Measurements from ENCODE around the gene CEP72.

CEP72 gene

DNA sequence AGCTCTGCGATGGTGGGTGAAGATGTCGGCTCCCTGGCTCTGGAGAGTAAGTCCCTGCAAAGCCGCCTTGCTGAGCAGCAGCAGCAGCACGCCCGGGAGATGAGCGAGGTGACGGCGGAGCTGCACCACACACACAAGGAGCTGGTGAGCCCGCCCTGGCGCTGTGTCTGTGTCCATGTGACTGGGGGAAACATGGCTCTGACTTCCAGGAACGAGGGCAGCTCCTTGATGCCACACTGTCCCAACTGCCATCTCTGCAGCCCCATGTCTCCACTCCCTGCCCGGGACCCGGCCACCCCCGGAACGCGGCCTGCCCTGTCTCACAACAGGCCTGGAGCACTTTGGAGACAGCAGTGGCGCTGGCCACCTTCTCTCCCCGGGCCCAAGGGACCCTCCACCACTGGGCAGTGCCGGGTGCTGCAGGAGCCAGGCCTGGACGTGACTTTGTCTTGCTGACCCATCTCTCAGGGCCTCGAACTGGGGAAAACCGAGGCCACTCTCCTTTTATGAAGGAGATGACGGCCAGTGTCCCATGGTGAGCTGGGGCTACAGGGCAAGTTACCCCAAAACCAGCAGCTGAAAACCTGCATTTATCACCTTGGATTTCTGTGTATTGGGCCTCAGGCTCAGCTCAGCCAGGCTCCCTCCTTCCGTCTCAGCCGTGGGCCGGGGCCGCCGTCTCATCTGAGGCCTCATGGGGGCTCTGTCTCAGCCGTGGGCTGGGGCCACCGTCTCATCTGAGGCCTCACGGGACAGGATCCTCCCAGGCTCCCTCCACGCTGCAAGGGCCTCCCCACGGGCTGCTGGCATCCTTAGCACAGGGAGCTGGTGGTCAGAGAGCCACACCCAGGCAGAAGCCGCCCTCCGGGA is 28.6 kb downstream of the CEP72 start:
- DNase-seq: no peak

- no peak for DNase-seq
Measured at GRCh38 chr5:641331-641765, 29.2 kb downstream of the CEP72 start.

DNA sequence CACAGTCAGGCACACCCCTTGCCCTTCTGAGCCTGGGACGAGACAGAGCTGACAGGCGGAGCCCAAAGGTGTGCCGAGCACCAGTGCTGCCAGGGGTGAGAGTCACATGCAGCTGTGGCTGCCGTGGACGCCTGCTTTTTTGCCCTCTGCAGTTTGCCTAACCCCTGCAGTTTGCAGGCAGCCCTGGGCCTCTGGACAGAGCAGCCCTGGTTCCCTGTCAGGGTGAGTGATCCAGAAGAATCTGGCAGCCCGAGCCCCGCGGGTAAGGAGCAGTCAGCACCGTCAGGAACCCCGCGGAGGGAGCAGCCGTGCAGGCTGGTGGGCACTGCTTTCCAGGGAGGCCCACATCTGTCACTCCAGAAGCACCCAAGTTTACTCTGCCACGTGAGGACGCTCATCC is 30.3 kb downstream of the CEP72 start:
- DNase-seq: no peak

DNA sequence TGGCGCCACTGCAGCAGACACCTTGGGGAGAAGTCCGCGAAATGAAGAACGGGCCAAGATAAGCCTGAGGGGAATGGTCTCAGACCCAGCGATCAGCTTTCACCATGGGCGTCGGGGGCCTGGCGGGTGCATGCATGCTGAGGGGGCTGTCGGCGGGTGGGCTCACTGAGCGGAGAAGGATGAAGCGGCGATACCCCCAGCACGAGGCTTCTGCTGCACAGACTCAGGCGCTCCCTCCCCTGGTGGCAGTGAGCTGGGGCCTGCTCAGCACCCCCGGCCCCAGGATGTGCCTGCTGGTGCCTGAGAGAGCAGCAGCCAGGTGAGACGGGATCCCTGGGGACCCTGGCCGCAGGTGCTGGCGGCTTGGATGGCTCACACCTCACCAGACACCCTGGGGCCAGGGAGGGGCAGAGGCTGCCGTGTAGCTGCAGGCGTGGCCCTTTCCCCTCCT is 31.2 kb downstream of the CEP72 start:
- DNase-seq: peak; percentile 75

DNA sequence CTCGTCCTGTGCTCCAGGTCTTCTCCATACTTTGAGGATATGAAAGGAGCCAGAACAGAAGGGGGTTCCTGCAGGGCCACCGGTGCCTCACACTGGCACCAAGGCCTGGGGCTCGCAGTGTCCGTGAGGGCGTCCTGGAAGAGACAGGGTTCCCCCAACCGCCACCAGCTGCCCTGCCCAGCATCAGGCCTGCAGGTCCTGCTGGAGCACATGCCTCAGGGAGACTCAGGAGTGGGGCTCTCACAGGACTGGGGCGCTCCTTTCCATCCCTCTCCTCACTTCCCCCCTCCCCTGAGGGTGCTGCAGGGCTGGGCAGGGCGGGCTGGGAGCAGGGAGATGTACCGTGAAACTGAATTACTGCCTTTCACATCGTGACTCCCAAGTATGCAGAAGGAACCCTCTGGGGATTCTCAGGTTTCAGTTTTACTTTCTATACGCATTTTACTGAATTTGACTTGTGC is 31.7 kb downstream of the CEP72 start:
- peak; percentile 40 for DNase-seq

GRCh38 chr5:644509-644908 is 32.4 kb downstream of the CEP72 start:
- DNase-seq: no peak

GRCh38 chr5:644971-645370 is 32.8 kb downstream of the CEP72 start:
- DNase-seq: no peak

- no peak for DNase-seq
Measured at GRCh38 chr5:645421-645820, 33.3 kb downstream of the CEP72 start.

DNA sequence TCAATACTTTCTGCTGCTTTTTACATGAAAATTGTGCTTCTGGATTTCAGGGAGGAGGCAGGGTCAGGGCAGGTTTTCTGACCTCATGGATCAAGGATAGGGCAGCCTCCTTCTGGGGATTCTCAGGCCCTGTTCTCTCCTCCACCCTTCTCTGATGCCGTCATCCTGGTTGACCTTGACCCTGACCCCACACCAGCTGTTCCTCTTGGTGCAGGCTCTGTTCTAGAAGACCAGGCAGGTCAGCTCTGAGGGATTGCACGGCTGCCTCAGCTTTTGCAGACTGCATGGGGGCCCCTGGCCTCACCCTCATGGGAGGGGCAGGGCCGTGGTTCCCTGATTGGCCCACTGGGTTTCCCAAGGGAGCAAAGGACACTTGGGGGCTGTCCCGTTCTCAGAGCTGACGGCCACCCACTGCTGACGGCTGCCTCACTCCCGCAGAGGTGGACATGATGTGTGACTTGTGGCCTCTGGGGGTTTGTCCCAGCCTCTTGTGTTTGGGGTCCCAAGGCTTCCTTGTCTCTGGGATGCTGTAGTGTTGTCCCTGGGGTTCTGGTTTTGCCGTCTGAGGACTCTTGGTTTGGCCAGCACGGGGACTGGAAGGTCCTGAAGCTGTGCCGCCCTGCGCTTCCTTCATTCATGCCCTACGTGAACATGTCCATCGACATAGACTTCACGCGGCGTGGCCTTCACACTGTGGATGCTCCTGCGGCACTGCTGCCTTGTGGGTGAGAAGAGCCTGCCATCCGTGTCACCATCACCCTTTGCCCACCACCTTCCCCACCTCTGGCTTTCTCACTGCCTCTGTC is 34.5 kb downstream of the CEP72 start:
- DNase-seq: no peak

DNA sequence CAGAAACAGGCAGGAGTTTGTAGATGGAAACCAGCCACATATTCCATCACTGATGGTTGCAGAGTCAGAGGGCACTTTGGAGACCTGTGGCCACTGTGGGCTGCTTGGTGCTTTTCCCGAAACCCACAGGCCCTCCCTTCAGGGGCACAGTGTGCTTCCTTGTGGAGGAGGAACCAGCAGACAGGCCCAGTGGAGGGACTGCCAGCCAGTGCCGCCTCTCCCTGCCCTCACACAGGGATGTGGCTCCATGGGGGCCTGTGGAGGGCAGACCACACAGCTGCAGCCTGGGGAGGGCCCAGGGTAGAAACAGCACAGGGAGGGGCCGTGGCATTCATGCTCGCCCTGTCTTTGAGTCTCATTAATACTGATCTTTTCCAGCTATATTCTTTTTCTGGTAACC is 35.2 kb downstream of the CEP72 start:
- DNase-seq: no peak

DNA sequence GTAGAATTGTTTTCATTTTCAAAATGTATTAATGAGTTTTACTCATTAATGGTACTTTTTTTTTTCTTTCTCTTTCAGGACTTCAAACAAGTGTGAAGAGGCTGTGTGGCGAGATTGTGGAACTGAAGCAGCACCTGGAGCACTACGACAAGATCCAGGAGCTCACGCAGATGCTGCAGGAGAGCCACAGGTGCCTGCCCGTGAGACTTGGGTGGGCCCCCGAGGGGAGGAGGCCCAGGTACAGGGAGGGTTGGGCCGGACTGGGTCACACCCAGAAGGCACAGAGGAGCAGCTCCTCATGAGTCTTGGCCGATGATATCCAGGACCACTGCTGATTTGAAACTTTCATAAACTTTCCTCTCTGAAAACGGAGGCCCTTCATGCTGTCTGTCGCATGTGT is 35.6 kb downstream of the CEP72 start:
- DNase-seq: no peak

DNA sequence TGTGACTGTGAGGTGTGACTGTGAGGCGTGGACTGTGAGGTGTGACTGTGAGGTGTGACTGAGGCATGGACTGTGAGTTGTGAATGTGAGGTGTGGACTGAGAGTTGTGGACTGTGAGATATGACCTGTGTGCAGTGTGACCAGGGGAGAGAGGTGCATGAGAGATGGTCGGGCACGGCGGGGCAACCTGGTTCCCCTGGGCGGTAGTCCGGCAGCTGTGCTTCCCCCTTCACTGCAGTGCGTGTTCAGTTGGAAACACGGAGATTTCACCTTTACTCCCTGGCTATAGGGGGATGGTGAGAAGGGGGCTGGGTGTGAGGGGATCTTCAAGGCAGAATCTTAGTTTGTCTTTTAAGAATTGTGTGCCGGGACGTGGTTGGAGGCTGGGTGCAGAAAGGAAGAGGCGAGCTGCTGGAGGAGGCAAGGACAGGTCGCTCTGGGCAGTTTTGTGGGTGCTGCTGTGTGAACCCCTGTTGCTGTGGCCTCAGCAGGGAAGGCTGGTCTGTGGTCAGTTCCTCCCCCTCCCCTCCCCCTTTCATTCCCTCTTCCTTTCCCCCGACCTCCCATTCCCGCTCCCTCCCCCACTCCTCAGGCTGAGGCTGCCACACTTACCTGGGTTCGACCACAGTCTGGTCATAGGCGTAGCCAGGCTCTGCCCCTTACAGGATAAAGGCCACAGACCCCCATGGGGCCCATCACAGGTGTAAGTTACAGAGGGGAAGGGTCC is 39.3 kb downstream of the CEP72 start:
- DNase-seq: no peak

DNA sequence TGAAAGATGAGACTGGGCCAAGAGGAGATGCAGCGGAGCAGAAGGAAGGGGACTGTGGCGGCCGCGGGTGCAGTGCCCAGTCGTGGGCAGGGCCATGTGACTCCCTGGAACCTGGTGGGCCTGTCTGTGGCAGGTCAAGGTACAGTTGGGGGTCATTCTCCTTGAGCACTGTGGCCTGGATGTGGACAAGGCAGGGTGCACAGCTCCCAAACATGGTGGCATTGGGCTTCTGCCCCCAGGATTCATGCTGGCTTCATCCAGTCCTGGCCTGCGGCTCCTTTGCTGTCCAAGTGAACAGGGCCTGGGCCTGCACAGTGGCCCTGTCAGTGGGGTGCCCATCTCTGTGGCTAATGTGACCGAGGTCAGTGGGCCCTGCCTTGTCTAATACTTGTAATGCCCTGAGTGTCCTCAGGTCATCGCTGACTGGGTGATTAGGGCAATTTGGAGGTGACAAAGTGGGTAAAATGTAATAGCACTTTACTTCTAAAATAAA is 39.9 kb downstream of the CEP72 start:
- no peak for DNase-seq

- no peak for DNase-seq
Measured at GRCh38 chr5:652773-653350, 40.7 kb downstream of the CEP72 start.

GRCh38 chr5:654071-654778 is 42.1 kb downstream of the CEP72 start:
- DNase-seq: no peak

DNA sequence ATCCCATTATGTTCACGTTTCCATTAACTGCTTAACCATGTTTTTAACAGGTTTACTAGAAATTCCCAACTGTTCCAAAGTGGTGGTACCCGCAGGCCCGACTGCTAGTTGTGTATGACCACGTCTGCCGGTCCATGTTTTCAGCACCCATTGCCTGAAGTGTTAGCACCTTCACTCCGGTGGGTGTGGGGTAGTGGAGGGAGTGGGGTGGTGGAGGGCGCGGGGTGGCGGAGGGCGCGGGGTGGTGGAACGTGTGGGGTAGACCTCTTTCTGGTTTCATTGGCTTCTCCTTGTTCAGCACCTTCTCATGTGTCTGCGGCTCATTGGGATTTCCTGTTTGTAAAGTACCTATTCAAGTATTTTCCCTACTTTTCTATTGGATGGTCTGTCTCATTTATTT is 43.3 kb downstream of the CEP72 start:
- DNase-seq: no peak

- no peak for DNase-seq
Measured at GRCh38 chr5:657570-657969, 45.4 kb downstream of the CEP72 start.

DNA sequence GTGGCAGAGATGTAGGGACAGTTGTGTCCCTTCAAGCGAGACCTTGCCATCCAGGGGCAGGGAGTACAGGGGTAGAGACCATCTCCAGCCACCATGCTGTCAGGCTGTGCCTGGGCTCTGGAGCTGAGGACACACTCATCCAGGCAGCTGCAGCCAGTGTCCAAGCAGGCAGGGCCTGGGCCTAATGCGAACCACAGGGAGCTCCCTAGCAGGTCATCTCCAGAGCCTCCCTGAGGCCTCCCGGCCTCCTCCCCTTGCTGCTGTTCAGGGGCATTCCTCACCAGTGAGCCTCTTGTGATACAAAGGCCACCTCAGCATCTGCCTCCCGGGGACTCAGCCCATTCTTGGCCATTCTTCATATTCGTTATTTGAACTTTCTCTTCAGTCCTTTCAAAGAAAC is 46.0 kb downstream of the CEP72 start:
- no peak for DNase-seq

DNA sequence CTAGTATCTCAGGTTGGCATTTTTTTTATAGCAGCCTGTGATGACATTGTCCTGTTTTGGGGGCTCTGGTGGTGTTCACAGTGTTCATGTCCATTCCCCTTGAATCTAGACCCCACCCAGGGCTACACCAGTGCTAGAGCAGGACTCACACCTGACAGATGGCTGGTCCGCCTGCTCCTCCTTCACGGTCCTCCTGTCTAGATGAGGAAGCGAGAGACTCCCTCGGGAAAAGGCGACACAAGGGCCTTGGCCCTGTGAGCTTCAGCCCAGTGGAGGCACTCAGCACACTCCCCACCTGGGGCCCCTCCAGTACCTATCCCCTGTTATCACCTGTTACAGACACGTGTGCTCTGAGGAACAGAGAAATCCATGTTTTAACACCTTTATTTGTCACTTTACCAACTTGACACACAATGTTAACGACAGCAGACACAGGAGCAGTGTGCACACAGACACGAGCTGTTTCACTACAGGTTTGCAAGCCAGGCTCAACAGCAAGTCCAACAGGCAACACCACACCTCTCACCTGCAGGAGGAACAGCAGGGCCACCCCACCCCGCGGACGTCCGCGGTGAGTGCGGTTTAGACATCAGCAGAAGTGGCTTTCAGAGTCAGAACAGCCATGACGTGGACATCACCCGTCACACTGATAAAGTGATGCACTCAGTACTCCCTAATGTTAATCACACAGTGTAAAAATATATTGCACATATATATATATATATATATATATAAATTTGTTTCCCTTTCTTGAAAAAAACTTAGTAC is 47.5 kb downstream of the CEP72 start:
- DNase-seq: no peak

GRCh38 chr5:660491-661030 is 48.4 kb downstream of the CEP72 start:
- DNase-seq: no peak
